Esophagus muscularis mucosa (tissue), 4 donors: ENCODE results near the gene C16orf78.

Source experiments
- EP300 ChIP-seq: sonication (generic); formaldehyde crosslinking; IDR thresholded peaks from one replicate; pipeline ENCODE4 v1.6.1; 2017; ENCODE audit warnings: antibody characterized with exemption
- POLR2A ChIP-seq: fragments of 450-650 bp; IDR thresholded peaks from one replicate; pipeline ENCODE4 v1.6.1; 2017; ENCODE audit warnings: antibody characterized with exemption, moderate library complexity, mild to moderate bottlenecking, low read depth
- POLR2AphosphoS5 ChIP-seq, 2 donors: sonication (generic); formaldehyde crosslinking; IDR thresholded peaks; one replicate each; pipeline ENCODE4 v1.6.1; 2017; ENCODE audit warnings: antibody characterized with exemption in 2 of 2
- TF ChIP-seq, protein P1 (sequence below), 3 experiments: fragments of 200-600 bp in 2 of 3; fragments of 450-650 bp in 1 of 3; sonication (generic) in 2 of 3; IDR thresholded peaks; one replicate each; pipeline ENCODE4 v1.5.1; 2017 to 2019; ENCODE audit warnings: antibody characterized with exemption in 3 of 3, mild to moderate bottlenecking in 2 of 3, moderate library complexity in 1 of 3

DNA sequence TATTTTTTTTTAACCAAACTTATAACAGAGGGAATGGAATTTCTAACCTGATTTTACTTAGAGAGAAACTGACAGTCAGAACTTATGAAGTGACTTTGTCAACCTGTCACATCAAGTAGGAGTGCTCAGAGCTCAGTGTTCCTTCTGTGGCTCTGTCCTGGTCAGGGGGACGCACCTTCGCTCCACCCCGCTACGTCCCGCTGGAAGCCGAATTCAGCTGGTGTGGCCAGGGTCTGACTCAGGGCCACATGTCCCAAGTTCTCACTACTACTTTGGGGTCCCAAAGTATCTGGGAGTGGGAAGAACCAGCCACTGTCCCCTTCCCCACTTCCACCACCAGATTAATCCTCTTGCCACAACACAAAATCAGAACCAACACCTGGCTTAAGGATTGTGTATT lies 51.4 kb downstream of the C16orf78 start:
- TF ChIP-seq, protein P1, sequence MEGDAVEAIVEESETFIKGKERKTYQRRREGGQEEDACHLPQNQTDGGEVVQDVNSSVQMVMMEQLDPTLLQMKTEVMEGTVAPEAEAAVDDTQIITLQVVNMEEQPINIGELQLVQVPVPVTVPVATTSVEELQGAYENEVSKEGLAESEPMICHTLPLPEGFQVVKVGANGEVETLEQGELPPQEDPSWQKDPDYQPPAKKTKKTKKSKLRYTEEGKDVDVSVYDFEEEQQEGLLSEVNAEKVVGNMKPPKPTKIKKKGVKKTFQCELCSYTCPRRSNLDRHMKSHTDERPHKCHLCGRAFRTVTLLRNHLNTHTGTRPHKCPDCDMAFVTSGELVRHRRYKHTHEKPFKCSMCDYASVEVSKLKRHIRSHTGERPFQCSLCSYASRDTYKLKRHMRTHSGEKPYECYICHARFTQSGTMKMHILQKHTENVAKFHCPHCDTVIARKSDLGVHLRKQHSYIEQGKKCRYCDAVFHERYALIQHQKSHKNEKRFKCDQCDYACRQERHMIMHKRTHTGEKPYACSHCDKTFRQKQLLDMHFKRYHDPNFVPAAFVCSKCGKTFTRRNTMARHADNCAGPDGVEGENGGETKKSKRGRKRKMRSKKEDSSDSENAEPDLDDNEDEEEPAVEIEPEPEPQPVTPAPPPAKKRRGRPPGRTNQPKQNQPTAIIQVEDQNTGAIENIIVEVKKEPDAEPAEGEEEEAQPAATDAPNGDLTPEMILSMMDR (IDR thresholded peaks at IDR 0.05) = no peak
- TF ChIP-seq POLR2A (no peak), POLR2AphosphoS5 (IDR thresholded peaks at IDR 0.05) (no peak), EP300 (no peak)
